Progenitor cell of endocrine pancreas (in vitro differentiated cells): ENCODE measurements around the gene DAPK1. TPM values are rescaled to one million over a fixed set of nuclear protein-coding genes. Genes with fewer than 3 reads are reported as not detected.

Experiments used
- DNase-seq: peaks from one replicate; pipeline ENCODE4 v3.0.0; 2021; ENCODE audit warnings: low spot score; ENCODE audit not compliant: unreplicated experiment
- H3K27ac Mint-ChIP-seq: 2 replicates; pipeline ENCODE4 v1.8.0; 2021; ENCODE audit warnings: mild to moderate bottlenecking, moderate library complexity, mixed read lengths
- H3K27me3 Mint-ChIP-seq: 2 replicates; pipeline ENCODE4 v1.8.0; 2021; ENCODE audit warnings: mixed read lengths
- H3K36me3 Mint-ChIP-seq: 2 replicates; pipeline ENCODE4 v1.8.0; 2022; ENCODE audit warnings: mixed read lengths; ENCODE audit not compliant: insufficient read depth
- H3K4me1 Mint-ChIP-seq: 2 replicates; pipeline ENCODE4 v1.8.0; 2021; ENCODE audit warnings: low read depth, mixed read lengths
- H3K4me3 Mint-ChIP-seq: 2 replicates; pipeline ENCODE4 v1.8.0; 2021; ENCODE audit warnings: low read depth, mild to moderate bottlenecking, moderate library complexity, mixed read lengths
- H3K9me3 Mint-ChIP-seq: 2 replicates; pipeline ENCODE4 v1.8.0; 2021; ENCODE audit warnings: low read depth, mixed read lengths
- CTCF ChIP-seq: fragments of 200-600 bp; sonication (generic); IDR thresholded peaks from one replicate; pipeline ENCODE4 v1.5.0; 2021; ENCODE audit warnings: antibody characterized with exemption, mild to moderate bottlenecking; ENCODE audit not compliant: unreplicated experiment
- total RNA-seq: library from RNA; stranded (reverse); gene quantifications from 2 replicates; pipeline ENCODE4 v1.2.1, GENCODE V29; 2021

The DAPK1 gene
- total RNA-seq, 1 donor from 2014 or later: 202 TPM

- H3K27ac Mint-ChIP-seq: peak overlapping the region; percentile 17
- H3K9me3 Mint-ChIP-seq: no peaks in the 10 kb centered on the region
- DNase-seq: no peak
- H3K36me3 Mint-ChIP-seq: peaks cover 28% of the 10 kb centered on the region
- TF ChIP-seq CTCF: no peak
- peaks cover 41% of the 10 kb centered on the region for H3K4me1 Mint-ChIP-seq
- no peak overlapping the region for H3K4me3 Mint-ChIP-seq
- no peaks in the 10 kb centered on the region for H3K27me3 Mint-ChIP-seq
Measured at GRCh38 chr9:87562530-87563170, 65.0 kb downstream of the DAPK1 start.

GRCh38 chr9:87564111-87564510 is 66.4 kb downstream of the DAPK1 start:
- no peak for DNase-seq
- Mint-ChIP-seq H3K4me3 (no peak overlapping the region), H3K36me3 (peaks cover 28% of the 10 kb centered on the region), H3K4me1 (peaks cover 56% of the 10 kb centered on the region), H3K9me3 (no peaks in the 10 kb centered on the region), H3K27me3 (no peaks in the 10 kb centered on the region), H3K27ac (no peak overlapping the region)
- no peak for TF ChIP-seq CTCF

- H3K27ac Mint-ChIP-seq: peak overlapping the region; percentile 6
- no peaks in the 10 kb centered on the region for H3K9me3 Mint-ChIP-seq
- H3K4me3 Mint-ChIP-seq: no peak overlapping the region
- no peak for TF ChIP-seq CTCF
- DNase-seq: no peak
- peaks cover 26% of the 10 kb centered on the region for H3K36me3 Mint-ChIP-seq
- H3K4me1 Mint-ChIP-seq: peaks cover 58% of the 10 kb centered on the region
- H3K27me3 Mint-ChIP-seq: no peaks in the 10 kb centered on the region
Measured at GRCh38 chr9:87564791-87565241, 67.1 kb downstream of the DAPK1 start.

GRCh38 chr9:87567001-87567400 is 69.3 kb downstream of the DAPK1 start:
- no peak for DNase-seq
- no peak for TF ChIP-seq CTCF
- Mint-ChIP-seq H3K4me1 (peaks cover 79% of the 10 kb centered on the region), H3K27me3 (no peaks in the 10 kb centered on the region), H3K36me3 (peaks cover 19% of the 10 kb centered on the region), H3K4me3 (no peak overlapping the region), H3K9me3 (no peaks in the 10 kb centered on the region), H3K27ac (peak overlapping the region; percentile 42)

GRCh38 chr9:87567571-87567970 is 69.9 kb downstream of the DAPK1 start:
- no peak for TF ChIP-seq CTCF
- H3K4me1 Mint-ChIP-seq: peaks cover 84% of the 10 kb centered on the region
- H3K9me3 Mint-ChIP-seq: no peaks in the 10 kb centered on the region
- DNase-seq: no peak
- peaks cover 18% of the 10 kb centered on the region for H3K36me3 Mint-ChIP-seq
- H3K4me3 Mint-ChIP-seq: no peak overlapping the region
- H3K27me3 Mint-ChIP-seq: no peaks in the 10 kb centered on the region
- peak overlapping the region; percentile 42 for H3K27ac Mint-ChIP-seq
